Cerebellar cortex (tissue), 1 donor: Measurements from ENCODE around the gene IRX4.

ENCODE experiments used
- DNase-seq: peaks from one replicate; pipeline ENCODE4 v3.0.0-alpha.2; 2015; ENCODE audit warnings: low spot score

Gene IRX4

DNA sequence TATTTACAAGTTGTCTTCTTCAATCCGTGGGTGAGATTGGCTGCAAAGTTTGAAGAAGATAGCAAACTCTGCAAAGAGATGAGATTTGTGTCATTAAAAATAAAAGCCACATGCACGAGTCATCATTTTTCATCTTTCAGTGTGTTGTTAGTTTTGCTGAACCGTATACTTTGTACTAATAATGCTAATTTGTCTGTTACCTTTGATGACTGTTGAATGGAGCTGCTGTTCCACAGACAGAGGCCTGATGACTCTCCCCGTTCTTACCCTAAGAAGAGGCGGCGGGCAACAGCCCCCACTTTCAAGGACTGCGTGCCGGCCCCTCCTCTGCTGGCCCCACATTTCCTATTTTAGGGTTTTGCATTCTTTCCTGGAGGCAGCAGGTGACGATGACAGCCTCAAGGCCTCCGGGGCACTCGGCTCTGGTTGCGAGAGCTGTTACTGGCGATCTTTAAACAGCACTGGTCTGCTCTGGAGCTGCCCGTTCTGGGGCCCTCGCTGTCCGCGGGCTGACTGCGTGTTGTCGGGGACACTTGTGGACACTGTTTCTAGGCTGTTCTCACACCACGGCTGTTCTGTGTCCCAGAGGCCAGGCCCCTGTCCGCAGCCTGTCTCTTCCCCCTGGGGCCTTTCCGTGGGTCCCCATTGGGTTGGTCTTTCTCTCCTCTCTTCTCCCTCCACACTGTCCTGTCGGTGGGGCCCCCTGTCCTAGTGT is 46.4 kb downstream of the IRX4 start:
- DNase-seq: no peak

DNA sequence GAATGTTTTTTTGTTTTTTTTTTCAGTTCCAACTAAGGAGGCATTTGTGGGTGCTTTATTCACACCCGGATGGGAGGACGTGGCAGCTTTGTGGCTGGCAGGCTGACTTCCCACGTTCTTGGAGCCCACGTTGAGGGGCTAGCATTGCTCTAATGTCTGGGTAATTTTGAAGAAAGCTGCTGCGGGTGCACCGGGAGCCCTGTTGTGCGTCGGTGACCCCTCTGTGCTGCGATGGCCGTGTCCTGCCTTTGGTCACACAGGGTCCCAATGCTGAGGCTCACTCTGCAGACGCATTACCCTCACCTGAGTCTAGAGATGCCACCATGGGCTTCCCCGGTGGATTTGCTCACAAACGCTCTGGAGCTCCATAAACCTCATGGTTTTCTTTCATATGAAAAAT is 47.3 kb downstream of the IRX4 start:
- DNase-seq: no peak

DNA sequence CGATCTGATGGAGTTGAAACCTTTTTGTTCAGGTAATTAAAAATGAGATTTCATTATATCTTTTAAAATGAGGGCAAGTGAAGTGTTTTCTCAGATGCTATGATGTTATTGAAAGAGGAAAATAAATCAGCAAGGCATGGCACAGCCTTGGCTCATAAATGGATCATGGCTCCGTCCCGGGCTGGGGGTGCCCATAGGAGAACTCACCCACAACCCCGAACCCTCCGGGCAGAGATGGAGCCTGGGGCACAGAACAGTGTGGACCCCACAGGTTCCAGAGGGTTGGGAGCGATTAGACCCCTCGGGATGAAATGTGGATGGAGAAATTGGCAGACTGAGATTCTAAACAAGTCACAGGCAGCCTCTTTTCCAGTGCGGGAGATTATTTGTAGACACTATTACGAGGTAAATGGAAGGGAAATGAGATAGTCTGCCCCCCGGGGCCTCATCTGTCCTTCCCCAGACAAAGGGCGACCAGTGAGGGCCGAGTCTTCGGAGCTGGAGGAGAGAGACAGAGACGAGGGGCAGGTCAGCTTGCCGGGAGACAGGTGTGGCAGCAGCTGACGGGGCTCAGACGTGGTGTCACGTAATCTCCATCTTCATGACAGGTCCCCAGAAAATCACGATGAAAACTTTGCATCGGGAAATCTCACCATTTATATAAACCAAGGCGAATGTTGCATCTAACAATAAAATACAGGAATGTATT is 47.9 kb downstream of the IRX4 start:
- no peak for DNase-seq

DNA sequence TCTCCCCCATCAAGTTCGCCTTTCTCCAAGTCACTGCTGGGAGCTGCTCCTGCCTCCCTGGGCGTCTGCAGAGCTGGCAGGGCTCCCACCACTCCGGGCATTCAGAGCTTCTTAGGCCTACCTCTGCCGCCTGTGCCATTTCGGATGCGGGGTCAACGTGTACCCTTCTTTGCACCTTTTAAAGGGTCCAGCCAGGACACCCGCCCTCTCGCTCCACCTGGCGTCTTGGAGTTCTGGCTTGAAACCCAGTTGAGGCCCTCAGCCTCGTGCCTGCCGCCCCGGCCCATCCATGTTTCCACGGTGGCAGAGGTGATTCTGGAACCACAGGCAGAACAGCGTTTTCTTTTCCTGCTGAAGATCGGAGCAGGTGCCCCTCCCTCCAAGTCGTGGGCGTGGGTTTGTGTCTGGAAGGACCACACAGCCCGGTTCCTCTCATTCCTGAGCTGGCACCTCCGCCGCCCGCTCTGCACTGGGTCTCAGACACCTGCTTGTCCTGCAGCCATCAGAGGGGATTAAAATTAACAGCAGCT is 48.6 kb downstream of the IRX4 start:
- DNase-seq: no peak

DNA sequence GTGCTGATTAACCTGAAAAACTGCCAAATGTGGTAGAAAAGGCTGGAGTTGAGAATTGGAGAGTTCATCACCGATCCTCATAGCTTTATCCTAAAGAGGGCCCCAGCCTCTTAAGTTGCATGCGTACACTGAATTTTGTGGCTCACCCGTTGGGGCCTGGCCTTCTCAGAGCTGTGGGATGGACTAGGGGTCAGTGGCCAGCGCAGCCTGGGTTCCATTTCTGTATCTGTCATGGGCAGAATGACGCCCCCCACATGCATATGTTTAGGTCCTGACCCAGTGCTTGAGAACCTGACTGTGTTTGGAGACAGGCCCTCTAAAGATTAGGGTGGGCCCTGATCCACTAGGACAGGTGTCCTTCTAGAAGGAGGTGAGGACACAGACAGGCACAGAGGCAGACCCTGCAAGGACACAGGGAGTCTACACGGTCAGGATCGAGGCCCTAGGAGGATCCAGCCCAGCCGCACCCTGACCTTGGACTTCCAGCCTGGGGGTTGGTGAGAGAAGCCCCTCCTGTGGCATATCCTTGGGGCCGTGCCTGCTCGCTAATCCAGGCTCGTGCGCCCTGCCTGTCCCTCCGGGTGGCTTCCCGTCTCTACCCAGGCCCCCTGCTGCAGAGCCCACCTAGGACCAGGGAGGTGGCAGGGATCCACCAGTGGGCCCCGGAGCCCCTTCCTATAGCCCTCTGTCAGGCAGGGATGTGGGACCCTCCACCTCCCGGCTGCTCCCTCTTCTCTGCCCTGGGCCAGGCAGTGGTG is 49.3 kb downstream of the IRX4 start:
- no peak for DNase-seq

DNA sequence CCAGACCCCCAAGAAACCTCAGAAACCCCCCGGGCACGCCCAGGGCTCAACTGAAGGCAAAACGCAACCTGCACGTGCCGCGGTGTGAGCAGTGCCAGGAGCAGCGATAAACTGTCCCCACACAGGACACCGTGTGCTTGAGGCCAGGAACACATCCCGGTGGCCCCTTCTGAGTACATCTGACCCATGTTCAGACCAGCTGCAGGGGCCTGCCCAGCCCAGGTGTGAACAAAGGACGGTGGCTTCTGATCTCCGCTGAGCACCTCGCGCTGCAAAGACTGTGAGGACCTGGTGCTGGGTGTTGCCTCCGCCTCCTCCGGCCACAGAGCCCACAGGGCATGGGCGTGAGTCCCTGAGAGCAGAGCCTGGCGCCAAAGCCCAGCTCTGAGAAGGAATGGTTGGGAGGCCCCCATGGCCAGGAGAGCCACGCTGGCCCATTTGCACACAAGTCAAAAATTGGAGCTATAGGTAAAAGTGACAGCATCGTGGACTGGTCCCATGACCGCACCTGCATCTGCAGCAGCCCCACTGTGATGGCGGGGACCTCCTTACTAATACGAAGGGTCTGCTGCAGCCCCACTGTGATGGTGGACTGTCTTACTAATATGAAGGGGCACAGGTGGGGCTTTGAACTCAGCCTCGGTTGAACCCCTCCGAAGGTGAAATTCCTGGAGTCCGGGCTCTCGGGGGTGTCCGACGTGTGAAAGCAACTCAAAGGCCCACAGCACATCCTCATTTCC is 50.0 kb downstream of the IRX4 start:
- DNase-seq: no peak

DNA sequence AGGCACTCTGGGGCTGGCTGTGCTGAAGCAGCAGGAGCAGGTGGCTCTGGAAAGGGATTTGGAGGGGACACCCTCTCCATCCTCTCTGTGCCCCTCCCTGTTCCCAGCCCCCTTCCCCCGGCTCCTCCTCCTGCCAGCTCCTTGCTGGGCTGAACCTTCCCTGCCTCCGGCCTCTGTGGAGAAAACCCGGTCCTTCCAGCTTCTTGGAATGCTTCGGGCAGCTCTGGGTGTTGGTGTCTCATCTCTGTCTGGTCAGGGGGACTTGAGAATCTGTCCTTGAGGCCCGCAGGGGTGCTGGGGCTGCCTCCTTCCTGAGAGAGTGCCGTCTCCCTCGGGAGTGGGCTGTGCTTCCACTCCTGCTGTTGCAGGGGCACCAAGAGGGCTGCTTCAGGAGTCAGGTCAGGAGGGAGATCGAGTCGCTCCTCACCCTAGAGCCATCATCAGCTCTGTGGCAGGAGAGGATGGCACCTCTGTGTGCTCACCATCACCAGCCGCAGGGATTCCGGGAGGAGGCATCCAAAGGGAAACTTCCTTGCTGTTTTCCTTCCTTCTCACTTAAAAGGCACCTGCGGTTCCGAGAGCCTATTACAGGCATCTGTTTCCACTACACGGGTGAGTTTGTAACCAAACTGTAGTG is 50.9 kb downstream of the IRX4 start:
- no peak for DNase-seq

DNA sequence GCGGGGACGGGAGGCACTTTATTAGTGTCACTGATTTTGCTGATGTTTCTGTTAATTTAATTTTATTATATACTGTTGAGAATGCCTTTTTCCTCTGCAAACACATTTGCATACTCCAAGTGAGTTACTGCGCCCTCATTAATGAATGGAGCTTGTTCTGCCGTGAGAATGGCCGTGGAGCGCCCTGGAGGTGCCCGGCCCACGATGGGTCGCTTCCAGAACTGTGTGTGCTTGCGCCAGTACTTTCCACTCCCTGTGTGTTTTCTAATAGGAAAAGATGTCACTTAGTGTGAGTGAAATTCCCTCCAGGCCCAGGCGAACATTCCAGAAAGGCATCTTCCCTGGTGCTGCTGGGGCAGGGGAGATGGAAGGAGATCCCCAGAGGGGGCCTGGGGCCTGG is 51.5 kb downstream of the IRX4 start:
- no peak for DNase-seq

DNA sequence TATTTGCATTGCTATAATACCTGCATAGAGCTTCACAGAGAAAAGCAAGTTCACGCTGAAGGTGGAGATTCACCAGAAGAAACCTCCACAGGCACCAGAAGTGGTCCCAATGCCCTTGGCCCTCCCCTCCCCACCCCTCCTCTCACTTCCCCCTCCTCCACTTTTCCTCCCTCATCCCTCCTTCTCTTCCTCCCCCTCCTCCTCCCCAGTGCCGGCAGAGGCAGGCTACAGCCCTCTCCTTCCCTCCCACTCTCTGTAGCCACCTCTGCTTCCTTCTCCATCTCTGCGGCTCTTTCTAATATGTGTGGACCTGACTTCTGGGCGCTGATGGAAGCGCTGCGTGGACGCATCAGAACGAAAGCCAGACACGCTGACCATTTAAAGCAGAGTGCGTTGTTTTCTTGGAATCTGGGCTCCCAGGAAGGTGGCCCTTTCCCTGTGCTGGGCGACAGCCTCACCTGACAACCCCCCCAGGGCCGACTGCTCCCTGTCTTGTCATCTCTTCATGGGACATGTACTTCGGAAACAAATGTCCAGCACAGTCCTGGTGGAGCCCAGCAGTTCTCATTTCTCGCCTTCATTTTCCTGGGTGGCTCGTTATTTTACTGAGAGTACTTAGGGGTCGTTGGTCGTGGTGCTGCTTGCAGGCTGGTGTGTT is 52.0 kb downstream of the IRX4 start:
- no peak for DNase-seq

DNA sequence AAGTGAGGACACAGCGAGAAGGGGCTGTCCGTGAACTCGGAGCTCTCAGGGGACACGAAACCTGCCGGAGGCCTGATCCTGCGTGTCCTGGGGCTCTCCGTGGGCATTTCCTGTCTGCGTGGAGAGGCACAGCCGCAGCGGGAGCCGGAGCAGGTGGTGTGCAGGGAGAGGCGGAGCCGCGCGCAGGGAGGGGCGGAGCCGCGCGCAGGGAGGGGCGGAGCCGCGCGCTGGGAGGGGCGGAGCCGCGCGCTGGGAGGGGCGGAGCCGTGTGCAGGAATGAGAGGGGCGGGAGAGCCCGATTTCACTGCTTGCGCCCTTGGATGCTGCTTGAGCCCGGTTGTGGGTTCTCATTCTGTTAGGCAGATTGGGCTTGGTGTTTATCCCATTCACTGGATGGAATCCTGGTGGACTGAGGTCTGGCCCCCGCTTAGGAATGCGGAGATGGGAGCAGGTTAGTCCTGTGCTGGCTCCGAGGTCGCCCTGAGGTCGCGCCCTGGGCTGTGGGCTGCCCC is 54.8 kb downstream of the IRX4 start:
- no peak for DNase-seq
